HG02938 (cell line): ENCODE data around the gene CFAP97D1.
"Not testable (repeated sequence)": the region's sequence is repeated elsewhere in the genome, so short reads cannot be mapped to it uniquely, and the experiment has no call there.

Source experiments
- ATAC-seq: cut with Tn5 transposase; IDR thresholded peaks from one replicate; pipeline ENCODE4 v1.9.1; 2021; ENCODE audit warnings: mild to moderate bottlenecking, moderate library complexity; ENCODE audit not compliant: unreplicated experiment

Gene CFAP97D1

DNA sequence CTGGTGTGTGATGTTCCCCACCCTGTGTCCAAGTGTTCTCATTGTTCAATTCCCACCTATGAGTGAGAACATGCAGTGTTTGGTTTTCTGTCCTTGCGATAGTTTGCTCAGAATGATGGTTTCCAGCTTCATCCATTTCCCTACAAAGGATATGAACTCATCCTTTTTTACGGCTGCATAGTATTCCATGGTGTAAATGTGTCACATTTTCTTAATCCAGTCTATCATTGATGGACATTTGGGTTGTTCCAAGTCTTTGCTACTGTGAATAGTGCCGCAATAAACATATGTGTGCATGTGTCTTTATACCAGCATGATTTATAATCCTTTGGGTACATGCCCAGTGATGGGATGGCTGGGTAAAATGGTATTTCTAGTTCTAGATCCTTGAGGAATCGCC is 12.4 kb downstream of the CFAP97D1 start:
- not testable (repeated sequence) for ATAC-seq

- not testable (repeated sequence) for ATAC-seq
Measured at GRCh38 chr17:43798024-43798423, 17.8 kb downstream of the CFAP97D1 start.

DNA sequence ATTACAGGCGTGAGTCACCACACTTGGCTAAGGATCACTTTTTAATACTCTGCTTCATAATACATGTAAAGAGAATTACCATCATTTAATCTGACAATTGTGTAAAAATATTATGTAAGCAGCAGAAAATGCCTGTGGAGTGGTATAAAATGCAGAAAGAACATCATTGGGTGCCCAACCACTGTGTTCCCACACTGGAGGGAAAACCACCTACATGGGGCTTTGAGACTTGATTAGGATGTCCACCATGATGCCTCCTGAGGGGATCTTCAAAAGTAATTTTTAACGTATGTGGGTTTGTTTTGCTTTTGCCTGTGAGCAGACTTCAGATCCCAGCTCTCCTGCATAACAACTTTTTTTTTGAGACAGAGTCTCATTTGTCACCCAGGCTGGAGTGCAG is 18.8 kb downstream of the CFAP97D1 start:
- ATAC-seq: no peak

DNA sequence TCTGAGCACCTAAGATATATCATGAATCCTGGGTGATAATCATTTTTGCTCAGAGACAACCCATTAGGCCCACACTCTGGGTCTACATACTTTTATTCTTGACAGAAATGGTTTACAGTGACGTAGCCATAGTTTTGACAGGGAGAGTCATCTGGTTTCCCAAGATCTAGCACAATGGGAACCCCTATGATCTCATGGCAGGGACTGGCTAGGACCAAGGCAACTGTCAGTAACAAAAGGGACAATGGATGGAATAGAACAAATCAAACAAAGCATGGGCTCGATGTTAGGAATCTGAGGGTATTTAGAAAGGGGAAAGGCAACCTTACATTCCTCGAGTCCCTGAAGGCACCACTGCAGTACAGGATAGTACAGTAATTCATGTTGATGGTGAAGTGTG is 20.5 kb downstream of the CFAP97D1 start:
- ATAC-seq: no peak

- ATAC-seq: no peak
Measured at GRCh38 chr17:43801844-43802243, 21.6 kb downstream of the CFAP97D1 start.

DNA sequence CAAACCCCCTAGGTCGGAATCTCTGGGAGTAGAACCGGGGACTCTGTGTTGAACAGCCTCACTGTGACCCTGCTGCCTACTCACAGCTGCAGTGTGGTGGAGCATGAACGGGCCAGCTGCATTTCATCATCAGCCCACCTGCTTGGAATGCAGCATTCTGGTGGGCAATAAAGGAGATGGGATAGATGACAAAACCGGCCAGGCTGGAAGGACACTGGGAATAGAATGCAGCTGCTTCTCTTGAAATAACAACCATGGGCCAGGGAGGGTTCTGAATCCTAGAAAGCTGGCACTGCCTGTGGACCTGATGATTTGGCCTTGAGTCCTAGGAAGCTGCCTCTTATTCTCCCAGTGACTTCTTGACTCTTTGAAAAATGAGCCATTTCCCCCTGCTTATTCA is 23.5 kb downstream of the CFAP97D1 start:
- ATAC-seq: no peak

- ATAC-seq: no peak
Measured at GRCh38 chr17:43805117-43805516, 24.9 kb downstream of the CFAP97D1 start.

DNA sequence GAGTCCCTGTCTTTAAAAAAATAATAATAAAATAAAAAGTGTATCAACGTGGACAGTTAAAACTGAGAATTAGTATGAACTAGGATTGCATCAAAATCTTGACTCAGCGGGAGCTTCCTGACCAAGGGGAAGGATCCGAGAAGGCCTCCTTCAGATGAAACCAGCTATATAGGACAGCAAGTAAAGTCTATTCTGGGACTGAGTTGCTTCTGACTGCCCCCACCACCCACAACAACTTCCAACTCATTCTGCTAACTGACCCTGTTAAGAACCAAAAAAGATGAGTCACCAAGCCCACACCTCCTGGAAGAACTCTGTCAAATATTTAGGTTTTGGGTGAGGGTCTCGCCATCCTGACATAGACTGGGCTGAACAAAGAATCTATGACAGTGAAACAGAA is 27.8 kb downstream of the CFAP97D1 start:
- ATAC-seq: no peak

DNA sequence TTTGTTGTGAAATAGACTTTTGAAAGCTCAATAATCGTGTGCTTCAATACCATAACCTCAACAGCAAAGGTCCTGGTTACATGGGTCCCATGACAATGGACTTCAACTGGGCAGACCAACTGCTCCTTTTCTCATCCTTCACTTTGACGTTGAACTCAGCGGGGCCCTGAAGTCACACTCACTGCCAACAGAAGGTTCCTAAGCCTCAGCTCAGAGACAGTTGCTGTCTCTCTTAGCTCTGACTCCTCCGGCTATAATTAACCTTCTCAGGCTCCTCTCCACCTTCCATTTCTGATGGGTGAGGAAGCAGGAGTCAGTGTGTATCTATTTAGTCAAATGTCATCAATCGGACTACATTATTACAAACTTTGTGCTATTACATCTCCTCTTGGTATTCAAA is 28.9 kb downstream of the CFAP97D1 start:
- no peak for ATAC-seq

DNA sequence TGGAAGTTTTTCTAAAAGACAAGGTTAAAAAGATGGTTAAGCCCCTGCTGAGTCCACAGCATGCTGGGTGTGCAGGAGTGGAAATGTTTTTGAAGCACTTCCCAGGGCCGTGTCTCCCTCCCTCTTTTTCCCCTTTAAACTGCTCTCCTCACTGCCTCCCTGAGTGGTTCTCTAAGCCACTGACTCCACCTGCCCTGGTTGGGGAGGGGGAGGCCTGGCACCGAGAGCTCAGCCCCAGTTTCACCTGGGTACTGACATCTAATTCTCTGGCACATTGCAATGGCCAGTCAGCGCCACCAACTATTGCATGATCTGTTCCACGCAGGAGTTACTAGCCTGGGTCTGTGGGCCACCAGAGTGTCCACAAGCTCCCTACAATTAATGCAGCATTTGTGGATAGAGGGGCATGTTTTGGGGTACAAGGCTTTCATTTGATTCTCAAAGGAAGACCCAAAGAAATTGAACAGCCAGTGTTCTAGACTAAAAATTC is 30.0 kb downstream of the CFAP97D1 start:
- no peak for ATAC-seq

GRCh38 chr17:43810823-43811222 is 30.6 kb downstream of the CFAP97D1 start:
- no peak for ATAC-seq

- ATAC-seq: no peak
Measured at GRCh38 chr17:43812396-43813265, 32.4 kb downstream of the CFAP97D1 start.

DNA sequence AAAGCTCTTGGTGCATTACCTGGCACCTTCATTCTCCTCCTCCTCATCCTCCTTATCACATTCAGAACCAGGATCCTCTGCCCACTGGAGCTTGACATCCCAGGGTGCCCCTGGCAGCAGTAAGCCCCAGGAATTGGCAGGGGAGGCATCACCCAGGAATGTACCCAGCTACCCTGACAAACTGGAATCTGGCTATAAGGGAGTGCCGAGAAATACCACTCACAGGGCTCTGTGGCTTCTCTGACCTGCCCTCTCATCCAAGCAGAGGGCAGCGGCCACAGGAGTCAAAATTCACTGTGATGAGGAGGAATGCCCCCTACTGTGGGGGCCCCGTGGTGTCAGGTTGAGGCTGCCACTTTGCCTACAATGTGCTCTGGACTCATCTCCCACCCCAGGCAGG is 33.2 kb downstream of the CFAP97D1 start:
- no peak for ATAC-seq

DNA sequence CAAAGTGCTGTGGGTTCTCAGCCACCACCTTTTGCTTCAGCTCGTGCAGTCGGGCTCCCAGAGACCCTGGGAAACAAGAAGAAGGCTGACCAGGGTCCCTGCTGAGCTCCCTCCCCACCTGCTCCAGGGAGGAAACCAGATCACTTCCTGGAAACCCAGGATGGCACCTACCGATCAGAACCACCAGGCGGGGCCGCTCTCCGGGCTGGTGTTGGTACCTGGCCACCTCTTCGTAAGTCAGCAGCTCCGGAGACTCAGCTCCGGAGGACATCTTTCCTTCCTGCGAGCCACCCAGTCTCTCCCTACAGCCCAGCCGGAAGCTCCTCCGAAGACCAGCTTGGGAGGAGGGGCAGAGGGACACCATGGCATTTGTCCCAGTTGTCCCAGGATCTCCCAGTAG is 33.8 kb downstream of the CFAP97D1 start:
- no peak for ATAC-seq

- ATAC-seq: no peak
Measured at GRCh38 chr17:43814714-43815113, 34.5 kb downstream of the CFAP97D1 start.

- no peak for ATAC-seq
Measured at GRCh38 chr17:43816336-43817320, 36.4 kb downstream of the CFAP97D1 start.

DNA sequence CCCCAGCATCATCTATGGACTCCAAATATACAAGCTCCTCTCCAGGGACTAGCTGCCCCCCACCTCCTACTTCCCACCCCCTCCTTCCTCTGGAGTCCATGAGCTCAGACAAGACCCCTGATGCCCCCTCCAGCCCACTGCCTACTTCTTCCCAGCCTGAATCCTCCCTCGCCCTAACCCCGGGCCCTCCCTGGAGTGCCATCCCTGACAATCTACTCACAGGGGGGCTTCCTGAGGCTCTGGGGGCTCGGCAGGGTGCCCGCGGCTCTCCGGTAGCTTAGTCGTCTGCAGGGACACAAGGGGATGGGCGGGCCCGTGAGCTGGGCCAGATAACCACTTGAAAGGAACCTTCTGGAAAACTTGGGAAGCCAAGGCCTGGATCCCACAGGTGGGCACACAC is 37.6 kb downstream of the CFAP97D1 start:
- no peak for ATAC-seq

GRCh38 chr17:43818966-43819365 is 38.7 kb downstream of the CFAP97D1 start:
- ATAC-seq: no peak

DNA sequence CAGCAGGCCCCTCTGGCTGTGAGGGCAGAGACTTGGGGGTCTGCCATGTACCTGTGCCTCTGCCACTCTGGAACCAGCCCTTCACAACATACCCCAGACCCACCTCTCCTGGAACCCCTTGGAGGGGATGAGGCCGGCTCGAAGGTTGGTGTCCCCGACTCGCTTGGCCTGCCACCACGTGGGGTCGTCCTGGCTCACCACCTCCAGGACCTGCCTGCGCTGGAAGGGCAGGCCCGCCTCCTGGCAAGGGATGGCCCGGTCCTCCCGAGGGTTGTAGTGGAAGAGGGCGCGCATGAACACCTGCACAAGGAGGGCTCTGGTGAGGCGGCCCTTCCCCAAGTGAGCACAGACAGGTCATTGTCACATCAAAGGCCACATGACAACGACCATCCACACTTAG is 40.5 kb downstream of the CFAP97D1 start:
- no peak for ATAC-seq

- no peak for ATAC-seq
Measured at GRCh38 chr17:43822570-43823190, 42.4 kb downstream of the CFAP97D1 start.
